ENCODE data around the gene FTO.

The FTO gene

DNA sequence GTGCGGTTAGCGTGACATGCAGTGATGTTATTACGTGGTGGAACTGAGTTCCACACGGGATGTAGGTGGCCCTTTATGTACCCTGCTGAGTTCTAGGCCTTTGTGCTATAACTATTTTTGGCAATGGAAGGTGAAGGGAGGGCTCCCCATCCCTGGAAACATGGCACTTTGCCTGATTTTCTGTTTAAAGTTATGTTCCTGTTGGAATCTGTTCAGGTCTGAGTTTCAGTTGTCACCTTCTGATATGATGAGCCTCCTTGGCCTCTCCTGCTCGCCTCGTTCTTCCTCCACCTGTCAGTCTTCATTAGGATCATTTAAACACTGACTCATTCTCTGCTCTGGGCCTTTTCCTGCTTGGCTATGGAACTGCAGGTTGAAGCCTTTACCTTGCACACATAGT lies 200.6 kb downstream of the FTO start:
- no peak overlapping the region for H3K27ac ChIP-seq
- TF ChIP-seq ZFX (IDR thresholded peaks at IDR 0.05) = no peak
- TF ChIP-seq, protein P1, sequence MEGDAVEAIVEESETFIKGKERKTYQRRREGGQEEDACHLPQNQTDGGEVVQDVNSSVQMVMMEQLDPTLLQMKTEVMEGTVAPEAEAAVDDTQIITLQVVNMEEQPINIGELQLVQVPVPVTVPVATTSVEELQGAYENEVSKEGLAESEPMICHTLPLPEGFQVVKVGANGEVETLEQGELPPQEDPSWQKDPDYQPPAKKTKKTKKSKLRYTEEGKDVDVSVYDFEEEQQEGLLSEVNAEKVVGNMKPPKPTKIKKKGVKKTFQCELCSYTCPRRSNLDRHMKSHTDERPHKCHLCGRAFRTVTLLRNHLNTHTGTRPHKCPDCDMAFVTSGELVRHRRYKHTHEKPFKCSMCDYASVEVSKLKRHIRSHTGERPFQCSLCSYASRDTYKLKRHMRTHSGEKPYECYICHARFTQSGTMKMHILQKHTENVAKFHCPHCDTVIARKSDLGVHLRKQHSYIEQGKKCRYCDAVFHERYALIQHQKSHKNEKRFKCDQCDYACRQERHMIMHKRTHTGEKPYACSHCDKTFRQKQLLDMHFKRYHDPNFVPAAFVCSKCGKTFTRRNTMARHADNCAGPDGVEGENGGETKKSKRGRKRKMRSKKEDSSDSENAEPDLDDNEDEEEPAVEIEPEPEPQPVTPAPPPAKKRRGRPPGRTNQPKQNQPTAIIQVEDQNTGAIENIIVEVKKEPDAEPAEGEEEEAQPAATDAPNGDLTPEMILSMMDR (conservative IDR thresholded peaks at IDR 0.05) = no peak

DNA sequence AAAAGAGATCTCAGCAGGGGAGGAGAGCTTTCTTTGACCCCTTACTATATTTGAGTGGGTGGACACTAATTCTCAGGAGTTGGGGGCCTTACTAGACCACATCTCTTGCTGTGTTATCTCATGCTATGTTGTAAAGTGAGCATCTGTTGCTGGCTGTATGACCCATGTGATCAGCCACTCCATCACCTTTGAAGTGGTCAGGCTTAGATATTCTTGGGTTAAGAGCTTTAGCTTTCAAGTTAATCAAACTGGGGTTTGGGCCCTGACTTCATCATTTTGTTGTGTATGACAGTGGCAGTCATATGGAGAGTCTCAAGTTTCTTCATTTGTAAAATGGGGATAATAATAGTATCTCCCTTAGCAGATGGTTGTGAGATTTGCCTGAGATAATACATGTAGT lies 201.1 kb downstream of the FTO start:
- TF ChIP-seq, protein P1 (conservative IDR thresholded peaks at IDR 0.05) = no peak
- TF ChIP-seq ZFX (IDR thresholded peaks at IDR 0.05) = no peak
- H3K27ac ChIP-seq = no peak overlapping the region

GRCh38 chr16:53908731-53909130 lies 204.8 kb downstream of the FTO start:
- TF ChIP-seq, protein P1 (conservative IDR thresholded peaks at IDR 0.05) = no peak
- no peak for TF ChIP-seq ZFX (IDR thresholded peaks at IDR 0.05)

DNA sequence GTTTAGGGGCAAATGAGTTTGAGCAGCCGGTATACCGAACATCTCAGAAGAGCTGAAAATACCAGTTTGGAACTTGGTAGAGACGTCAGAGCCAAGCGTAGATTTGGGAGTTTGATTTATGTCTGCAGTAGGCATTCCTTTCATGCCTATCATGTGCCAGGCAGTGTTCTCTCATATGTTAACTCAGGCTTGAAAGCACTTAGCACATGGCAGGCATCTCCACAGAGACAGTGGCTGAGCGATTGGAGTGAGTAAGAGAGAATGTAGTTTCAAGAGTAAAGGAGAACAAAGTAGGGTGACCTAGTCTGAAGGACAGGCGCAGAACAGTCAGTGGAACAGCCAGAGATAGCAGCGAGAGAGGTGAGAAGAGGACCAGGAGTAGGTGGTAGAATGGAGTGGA lies 207.0 kb downstream of the FTO start:
- TF ChIP-seq, protein P1 (conservative IDR thresholded peaks at IDR 0.05) = no peak
- TF ChIP-seq ZFX (IDR thresholded peaks at IDR 0.05) = no peak
- no peak overlapping the region for H3K27ac ChIP-seq

More at GRCh38 chr16:53908731-53909130, 204.8 kb downstream of the FTO start:
- H3K27ac ChIP-seq = no peak overlapping the region

DNA sequence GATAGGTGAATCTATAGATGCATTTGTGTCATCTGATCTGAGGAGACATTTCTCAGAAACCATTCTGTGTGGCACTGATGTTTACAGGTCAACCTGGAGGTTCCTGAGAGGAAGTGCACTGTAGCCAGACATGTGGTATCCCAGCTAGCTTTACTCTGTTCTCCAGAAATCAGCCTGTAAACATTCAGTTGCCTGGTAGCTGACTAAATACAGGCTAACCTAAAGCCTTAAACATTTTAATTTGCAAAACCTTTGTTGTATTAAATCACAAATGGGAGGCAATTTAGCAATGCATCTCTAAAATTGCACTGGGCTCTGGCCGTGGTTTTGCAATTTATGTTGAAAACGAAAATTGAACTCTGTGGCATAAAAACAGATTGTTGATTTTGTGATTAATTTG lies 207.6 kb downstream of the FTO start:
- no peak overlapping the region for H3K27ac ChIP-seq
- TF ChIP-seq, protein P1 (conservative IDR thresholded peaks at IDR 0.05) = no peak
- TF ChIP-seq ZFX (IDR thresholded peaks at IDR 0.05) = no peak

- H3K27ac ChIP-seq = no peak overlapping the region
- no peak for TF ChIP-seq ZFX (IDR thresholded peaks at IDR 0.05)
- TF ChIP-seq, protein P1 (conservative IDR thresholded peaks at IDR 0.05) = no peak
These were observed 208.2 kb downstream of the FTO start for GRCh38 chr16:53912155-53912554.

- TF ChIP-seq, protein P1 (conservative IDR thresholded peaks at IDR 0.05) = no peak
- H3K27ac ChIP-seq = no peak overlapping the region
These were observed 209.3 kb downstream of the FTO start for GRCh38 chr16:53913099-53913870.
